Measurements from ENCODE around the gene OPRL1.

Gene OPRL1

DNA sequence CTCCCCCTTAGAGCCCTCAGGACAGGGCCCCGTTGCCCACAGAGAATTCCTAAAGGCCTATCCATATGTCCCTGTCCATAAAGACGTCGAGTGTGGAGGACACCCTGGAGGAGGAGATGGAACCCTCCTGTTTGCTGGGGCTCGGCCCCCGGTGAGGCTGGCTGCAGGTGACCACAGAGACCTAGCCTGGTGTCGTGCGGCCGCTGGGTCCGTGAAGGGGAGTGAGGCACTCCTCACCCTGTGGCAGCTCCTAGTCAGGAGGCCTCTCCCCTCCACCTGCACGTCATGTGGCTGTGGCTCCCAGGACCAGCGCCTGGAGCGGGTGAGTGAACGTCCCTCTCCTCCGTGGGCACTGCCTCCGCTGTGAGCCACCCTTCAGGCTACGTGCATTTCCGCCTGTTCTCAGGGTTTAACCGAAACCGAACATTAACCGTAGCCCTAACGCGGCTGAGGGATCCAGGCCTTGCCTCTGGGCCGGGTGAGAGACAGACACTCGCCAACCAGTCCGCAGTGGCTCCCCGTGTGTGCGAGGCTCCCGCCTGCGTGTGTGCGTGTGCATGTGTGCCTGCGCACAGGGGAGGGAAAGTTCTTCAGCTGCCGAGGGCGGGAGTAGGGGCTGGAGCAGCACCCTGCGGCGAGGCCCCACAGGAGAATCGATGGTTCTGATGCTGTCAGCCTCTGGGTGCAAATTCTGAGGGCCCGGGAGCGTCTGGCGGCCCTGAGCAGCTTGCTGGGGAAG is 22.8 kb upstream of the OPRL1 start:
- DNase-seq (ENCODE audit: low spot score), result peak; percentile 61

DNA sequence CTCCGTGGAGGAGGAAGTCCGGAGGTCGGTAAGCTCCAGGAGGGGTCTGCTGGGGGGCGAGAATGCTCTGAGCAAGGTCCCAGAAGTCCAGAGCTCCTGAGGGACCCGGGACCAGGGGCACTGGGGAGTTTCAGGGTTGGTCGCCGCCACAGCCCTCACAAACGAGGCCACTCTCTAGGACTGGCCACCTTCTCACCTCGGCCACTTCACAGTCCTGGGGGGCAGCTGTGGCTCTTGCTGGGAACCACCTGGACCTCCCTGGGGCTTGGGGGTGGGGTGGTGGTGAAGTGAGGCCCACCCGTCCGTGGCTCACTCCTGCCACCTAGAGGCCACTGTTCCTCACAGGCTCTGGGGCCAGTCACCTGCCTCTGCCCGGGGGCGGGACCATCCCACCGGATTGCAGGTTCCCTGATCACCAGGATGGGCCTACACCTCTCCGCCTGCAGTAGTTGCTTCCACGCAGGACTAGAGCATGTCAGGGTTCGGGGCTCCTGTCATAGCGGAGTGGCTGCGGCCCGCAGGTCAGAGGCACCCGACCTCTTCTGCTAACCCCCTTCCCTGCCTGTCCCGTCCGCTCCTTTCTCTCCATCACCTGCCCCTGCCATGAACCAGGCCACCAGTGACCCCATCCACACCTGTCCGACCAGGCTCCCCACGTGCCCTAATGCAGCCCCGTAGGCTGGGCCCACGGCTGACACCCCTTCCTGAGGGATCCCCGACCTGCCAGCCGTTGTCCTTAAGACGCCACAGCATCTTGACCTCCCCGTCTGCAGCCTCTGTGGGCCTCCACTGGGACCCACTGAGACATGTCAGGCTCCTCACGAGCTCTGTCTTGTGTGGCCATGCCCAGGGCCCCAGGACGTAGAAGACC is 22.0 kb upstream of the OPRL1 start:
- peak; percentile 80 for DNase-seq (ENCODE audit: low spot score)

DNA sequence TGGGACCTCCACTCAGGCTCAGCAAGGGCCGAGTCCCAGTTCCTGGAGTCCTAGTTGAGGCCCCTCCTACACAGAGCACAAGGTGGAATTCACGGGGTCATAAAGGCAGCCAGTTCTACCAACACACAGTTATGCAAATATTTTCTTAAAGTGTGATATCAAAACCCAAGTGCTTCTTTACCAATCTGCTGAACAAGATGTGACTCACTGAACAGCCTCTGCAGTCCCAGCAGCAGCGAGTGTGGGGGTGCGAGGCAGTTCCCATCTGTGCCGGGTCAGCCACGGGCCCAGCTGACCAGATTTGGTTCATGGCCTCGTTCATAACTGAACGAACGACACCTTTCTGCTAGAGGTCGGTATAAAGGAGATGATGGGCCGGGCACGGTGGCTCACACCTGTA is 21.3 kb upstream of the OPRL1 start:
- DNase-seq (ENCODE audit: low spot score), result peak; percentile 55

DNA sequence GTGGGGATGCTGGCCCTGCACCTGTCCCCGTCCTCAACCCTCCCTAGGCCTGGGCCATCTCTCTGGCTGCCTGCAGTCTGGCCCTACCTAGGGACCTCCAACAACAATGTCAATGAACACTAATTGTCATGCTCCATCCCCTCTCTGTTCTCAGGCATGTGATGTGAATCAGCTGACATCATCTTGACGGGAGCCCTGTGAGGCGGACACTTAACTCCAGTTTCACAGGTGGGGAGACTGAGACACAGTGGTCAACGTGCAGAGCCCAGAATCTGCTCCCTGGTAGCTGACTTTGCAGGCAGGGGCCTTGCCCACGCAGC is 17.6 kb upstream of the OPRL1 start:
- DNase-seq (ENCODE audit: low spot score), result no peak

DNA sequence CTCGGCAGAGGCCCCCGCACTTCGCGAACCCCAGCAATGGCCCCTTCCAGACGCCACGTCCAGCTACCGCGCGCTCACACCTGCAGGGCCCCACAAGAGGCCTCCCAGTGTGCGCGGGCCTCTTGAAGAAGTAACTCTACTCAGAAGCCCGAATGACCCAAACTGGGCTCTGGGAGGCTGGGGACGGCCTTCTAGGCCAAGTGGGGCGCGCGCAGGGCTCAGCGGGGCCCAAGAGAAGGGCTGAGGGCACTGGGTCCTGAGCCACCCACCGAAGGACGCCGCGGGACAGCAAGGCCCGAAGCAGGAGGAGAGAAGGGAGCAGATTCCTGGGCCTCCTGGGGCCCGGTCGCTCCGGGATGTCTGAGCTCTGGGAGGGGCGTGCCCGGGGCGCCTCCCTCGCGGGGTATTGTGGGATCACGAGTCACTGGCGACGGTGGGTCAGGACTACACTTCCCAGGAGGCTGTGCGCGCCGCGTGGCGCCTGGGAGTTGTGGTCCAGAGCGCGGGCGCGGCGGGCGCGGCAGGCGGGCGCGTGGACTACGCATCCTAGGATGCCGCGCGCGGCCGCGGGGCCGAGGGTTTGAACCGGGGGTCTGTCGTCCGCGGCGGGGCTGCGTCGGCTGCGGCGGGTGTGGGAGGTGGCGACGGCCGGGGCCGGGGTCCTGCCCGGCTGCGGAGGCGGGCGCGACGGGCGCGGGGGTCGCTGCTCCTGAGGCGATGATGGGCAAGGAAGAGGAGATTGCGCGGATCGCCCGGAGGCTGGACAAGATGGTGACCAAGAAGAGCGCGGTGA is 17.1 kb upstream of the OPRL1 start, which contains the start of gene TCEA2:
Gene TCEA2, plus strand, starts transcription at position 603 of the 793 bp plus-strand sequence. Its CDS starts 115 bp downstream, at position 718.
- peak; percentile 93 for DNase-seq (ENCODE audit: low spot score)

DNA sequence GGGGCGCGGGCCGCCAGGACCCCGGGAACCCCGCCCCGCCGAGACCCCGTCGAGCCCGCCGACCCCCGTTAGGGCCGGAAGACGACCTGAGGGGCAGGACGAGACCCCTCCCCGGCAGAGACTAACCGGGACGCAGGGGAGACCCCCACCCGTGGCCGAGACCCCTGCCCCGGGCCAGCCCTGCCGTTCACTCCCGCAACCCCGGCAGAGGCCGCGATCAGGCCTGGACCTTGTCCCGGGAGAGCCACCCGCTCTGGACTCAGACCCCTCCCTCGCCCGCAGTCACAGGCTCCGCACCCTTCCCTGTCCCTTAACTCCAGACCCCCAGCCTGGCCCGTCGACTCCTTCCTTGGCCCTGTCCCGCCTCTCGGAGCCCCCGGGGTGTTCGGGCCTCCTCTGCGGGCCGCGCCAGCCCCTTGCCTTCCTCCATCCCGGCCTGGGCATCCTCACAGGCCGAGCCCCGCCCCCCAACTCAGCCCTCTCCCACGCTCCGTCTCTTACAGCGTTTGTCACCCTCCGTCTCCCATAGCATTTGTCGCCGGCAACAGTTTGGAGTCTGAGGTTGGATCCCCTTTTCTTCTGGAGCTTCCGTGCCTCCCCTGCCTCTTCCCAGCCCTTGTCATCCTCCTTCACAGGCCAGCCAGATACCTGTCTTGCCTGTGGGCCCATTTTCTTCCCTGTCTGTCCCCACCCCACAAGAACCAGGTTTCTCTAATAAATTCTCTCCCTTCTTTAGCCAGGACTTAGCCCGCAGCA is 16.3 kb upstream of the OPRL1 start:
- no peak for DNase-seq (ENCODE audit: low spot score)

DNA sequence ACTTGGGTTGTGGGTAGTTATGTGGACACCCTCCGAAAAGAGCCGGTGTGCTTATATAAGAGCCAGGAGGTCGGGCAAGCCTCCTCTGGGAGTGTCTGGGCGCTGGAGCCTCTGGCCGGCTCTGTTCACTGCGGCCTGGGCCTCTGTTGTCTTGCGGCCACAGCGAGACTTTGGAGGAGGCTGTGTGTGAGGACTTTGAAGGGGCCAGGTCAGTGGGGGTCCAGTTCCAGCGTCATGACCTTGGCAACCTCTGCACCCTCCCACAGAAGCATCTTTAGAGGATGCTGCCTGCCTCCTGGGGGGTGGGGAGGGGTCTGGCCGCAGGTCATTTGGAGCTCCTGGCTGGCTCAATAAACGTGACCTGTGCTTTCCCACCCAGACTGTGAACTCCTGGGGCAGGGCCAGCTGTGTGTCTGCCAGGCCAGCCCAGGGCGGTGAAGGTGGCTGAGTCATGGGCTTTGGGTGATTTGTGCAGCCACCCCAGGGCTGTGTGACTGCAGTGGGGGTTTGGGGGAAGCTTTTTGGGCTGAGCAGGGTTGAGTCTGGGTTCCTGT is 15.7 kb upstream of the OPRL1 start:
- DNase-seq (ENCODE audit: low spot score), result no peak

DNA sequence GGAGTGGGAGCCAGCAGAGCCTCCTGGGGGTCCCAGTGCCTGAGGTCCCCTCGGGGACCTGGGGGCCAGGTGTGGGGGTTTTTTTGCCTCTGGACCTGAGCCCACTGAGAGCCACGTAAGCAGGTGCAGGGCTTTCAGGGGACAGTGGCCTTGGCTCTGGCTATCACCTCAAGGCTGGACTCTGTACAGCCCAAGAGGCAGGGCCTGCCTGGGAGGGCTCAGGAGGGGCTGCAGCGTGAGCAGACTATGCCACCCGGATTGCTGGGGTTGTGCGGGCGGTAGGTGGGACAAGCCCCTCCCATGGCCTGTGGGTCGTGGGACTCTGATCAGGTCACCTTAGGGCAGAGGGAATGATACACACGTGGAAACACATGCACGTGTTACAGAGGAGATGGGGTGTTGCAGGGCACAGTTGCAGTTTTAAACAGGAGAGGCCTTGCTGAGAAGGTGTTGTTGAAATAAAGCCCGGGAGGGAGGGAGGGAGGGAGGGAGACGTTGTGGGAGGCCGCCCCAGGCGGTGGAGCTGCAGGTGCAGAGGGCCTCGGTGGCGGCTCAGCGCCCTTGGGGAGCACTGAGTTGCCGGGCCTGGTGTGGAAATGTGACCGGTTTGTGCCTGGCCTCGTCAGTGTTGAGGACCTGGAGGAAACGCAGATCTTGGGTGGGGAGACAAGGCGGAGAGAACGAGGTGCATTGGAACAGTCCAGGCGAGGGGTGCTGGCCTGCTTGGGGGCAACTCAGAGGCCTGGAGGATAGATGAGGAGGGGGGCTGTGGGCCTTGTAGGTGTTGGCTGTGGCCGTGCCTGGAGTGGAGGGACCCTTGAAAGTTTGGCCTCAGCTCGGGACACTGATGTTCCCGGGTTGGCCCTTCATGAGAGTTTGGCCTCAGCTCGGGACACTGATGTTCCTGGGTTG is 14.6 kb upstream of the OPRL1 start:
- DNase-seq (ENCODE audit: low spot score), result peak; percentile 82

DNA sequence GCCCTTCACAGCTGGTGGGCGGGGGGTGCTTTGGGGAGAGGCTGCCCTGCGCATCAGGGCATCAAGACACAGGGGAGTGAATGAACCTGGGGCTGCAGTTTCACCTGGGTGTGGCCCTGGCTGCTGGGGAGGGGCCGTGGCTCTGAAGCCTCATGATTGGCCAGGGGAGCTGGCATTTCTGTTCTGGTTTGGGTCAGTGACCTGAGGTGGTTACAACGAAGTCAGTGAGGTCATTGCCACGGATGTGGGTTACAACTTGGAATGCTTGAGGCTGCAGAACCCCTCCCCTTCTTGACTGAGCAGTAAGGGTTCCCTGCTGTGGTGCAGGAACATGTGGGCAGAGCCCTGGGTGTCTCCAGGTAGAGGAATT is 13.9 kb upstream of the OPRL1 start:
- peak; percentile 66 for DNase-seq (ENCODE audit: low spot score)

DNA sequence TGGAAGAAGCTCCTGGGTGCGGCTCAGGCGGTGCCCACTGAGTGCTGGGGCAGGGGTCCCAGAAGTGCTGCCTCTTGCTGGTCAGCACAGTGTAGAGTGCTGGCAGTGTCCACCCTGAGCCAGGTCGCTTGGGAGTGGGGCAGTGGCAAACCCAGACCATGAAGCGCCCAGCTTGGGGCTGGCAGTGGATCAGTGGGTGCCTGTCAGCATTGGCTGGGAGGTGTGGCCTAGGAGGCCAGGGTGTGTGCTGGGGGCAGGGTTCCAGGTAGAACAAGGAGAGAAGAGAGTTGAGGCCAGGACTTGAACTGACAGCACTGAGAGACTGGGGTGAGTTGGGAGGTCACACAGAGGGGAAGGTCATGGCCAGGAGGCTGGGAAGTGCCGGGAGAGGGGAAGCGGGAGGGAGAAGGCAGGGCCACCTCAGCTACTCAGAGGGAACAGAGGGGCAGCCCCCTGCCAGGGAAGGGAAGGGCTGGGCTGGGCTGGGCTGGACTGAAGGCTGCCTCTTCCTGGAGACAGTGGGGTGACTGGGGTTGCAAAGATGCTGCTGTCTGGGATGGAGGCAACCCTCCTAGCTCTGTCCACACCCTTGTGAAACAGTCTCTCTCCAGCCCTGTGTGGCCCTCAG is 12.8 kb upstream of the OPRL1 start:
- DNase-seq (ENCODE audit: low spot score), result no peak

DNA sequence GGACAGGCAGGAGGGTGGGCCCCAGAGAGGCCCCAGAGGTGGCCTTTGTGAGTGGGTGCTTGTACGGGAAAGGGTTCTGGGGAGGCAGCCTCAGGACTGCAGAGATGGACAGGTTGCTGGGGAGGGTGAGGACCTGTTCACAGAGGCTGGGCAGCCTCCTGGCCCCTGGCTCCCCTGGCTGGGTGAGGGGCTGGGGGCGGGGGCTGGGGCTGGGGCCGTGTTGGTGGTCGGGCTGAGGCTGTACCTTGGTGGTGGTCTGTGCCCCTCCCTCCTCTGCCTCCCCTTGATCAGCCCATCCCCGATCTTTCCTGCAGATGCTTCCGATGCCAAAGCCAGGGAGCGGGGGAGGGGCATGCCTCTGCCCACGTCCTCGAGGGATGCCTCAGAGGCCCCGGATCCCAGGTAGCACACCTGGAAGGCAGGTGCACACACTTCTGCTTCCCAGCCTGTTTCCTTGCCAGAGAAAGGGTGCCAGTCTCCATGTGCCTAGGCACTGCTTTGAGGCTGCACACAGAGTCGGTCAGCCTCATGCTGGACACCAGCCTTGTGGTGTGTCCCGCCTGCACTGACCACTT is 12.1 kb upstream of the OPRL1 start:
- no peak for DNase-seq (ENCODE audit: low spot score)

DNA sequence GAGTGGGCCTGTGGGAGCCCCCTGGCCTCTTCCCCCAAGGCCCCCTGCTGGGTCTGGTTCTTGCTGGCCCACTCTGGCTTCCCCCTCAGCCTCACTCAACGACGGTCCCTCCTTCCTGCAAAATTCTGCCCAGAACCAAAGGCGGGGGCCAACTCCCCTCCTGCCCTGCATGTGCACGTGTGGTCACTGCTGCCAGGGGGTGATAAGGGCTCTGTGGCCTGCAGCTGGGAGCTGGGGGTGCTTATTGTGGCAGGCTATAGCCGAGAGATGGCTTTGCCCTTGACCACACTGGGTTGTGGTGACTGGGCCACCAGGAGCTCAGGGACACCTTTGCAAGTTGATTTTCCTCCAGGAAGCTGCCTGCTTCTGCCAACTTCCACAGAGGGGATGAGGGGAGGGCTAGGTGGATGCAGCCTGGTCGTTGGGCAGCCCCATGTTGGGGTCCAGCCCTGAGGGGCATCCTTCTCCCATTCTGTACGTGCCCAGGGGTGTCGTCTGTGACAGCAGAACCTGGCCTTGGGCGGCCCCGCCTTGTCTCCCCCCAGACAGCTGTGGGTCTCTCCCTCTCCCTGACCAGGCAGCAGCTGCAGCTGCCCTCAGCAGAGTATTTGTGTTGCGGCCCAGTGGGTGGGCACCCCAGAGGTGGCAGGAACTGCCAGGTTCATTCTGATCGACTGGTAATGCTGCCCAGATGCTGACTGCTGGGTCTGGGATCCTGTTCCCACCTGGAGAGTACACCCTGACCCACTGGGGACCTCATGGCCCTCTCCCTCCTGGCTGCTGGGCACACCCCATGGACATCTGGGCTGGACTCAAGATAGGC is 11.3 kb upstream of the OPRL1 start:
- no peak for DNase-seq (ENCODE audit: low spot score)

DNA sequence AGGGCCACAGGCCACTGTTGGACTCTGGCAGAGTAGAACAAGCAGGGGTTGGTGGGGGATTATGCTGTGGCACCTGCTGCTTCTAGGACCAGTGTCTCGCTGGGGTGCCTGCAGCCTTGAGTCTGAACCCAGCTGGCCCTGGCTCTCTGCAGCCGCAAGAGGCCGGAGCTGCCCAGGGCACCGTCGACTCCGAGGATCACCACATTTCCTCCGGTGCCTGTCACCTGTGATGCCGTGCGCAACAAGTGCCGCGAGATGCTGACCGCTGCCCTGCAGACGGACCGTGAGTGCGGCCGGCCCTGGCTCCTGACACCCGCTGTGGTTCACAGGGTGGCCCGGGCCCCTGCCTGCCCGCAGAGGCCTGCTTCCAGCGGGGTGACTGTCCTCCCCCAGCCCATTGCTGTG is 10.7 kb upstream of the OPRL1 start:
- DNase-seq (ENCODE audit: low spot score), result no peak

DNA sequence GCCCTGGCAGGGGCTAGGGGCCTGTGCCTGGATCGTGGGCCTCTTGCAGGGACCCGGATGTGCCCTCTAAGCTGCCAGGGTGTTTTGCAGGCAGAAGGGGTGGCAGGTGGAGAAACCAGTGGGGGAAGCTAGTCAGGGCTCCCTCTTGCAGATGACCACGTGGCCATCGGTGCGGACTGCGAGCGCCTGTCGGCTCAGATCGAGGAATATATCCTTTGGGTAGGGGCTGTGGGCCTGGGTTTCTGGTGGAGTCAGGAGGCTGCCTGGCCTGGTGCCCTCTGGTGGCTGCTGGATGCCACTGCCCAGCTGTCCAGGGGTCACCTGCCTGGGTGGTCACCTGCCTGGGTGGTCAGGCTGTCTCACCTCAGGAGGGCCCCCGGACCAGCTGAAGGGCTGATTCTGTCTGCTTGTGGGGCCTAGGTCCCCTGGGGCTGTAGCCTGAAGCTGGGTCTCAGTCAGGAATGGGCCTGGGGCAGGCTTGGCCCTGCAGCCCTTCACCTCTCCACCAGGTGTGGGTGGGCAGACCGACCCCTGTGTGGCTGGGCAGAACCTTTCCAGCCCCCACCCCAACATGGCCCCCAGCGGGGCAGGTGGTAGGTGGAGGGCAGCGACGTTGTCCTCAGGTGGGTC is 10.2 kb upstream of the OPRL1 start:
- DNase-seq (ENCODE audit: low spot score), result no peak

DNA sequence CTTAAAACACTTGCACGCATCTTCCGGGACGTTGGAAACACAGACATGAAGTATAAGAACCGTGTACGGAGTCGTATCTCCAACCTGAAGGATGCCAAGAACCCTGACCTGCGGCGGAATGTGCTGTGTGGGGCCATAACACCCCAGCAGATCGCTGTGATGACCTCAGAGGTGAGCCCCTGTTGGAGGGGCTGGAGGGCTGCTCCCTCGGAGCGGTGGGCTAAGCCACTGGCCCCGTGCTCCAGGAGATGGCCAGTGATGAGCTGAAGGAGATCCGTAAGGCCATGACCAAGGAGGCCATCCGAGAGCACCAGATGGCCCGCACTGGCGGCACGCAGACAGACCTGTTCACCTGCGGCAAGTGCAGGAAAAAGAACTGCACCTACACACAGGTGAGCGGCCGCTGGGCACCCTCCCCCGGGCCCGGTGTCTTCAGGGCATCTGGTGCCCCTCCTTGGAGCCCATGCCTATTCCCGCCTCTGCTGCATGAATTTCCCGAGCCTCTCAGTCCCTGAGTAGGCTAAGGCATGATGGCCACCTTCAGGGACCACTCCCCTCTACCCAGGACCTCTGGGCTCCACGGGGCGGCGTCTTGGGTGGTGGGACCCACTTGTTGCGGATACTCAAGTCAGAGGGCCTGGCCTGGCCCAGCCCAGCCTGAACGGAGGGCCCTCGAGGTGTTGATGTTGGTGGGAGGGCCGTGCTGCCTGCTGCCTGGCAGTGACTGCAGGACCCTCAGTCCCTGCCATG is 9.5 kb upstream of the OPRL1 start:
- DNase-seq (ENCODE audit: low spot score), result no peak

DNA sequence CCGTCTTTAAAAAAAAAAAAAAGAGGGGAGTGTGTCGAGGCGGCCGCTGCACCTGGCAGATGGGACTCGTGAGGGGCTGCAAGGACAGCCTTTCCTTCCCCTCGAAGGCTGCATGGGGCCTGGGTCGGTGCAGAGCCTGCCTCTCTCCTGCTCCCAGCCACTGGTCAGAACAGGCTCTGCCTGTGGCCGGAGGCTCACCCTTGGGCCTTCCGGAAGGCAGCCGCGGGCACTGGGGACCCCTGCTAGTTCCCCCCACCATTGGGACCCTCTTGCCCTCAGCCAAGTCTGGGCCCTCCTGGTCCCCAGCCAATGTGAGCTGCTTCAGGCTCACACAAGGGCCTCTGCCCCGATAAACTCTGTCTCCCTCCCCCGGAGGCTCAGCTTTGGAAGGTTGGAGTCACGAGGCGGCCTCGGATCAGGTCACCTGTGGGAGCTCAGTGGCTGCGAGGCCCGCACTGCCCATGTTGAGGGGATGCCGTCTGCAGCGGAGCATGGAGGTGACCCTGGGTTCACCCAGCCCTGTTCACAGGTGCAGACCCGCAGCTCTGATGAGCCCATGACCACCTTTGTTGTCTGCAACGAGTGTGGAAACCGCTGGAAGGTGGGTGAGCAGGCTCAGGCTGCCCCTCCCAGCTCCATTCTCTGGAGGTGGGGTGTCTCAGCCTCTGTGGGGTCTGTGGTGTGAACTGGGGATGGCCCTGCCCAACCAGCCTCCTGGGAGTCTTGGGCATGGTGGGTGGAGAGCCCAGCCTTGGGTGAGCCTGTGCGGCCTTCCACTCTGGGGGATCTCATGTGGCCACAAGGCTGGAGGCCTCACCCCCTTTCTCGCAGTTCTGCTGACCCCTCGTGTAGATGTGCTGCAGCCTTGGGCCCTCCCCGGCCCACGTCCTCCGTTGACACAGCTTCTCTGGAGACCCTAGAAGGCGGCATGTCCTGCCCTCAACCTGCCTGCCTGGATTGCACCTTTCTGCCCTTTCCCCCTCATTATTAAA is 8.2 kb upstream of the OPRL1 start:
- DNase-seq (ENCODE audit: low spot score), result no peak

Data from NAMALWA (cell line).